ENCODE data around the gene CADM3.
A peak's percentile ranks its signal among the peaks of the same experiment; 100 is the strongest.

The CADM3 gene

GRCh38 chr1:159212596-159212995, 41.2 kb downstream of the CADM3 start:
- TF ChIP-seq CTCF (IDR thresholded peaks at IDR 0.05) = no peak
- Histone ChIP-seq H3K36me3 (no peaks in the 10 kb centered on the region), H3K27me3 (peaks cover 0 to 53% of the 10 kb centered on the region in 2 donors), H3K4me1 (no peaks in the 10 kb centered on the region), H3K4me3 (no peak overlapping the region), H3K27ac (no peak overlapping the region), H3K9me3 (no peaks in the 10 kb centered on the region)
- intact Hi-C loops (cut with DNase I; ENCODE audit: low total_unique reads) = loop anchor here (5.0 kb wide), 1 partner anchor 1250 kb away; no protein-coding TSS in a partner anchor
- DNase-seq = no peak

GRCh38 chr1:159214149-159214760, 42.8 kb downstream of the CADM3 start:
- Histone ChIP-seq H3K4me3 (no peak overlapping the region), H3K4me1 (peaks cover 0 to 3% (median 0%) of the 10 kb centered on the region in 4 donors), H3K27me3 (peaks cover 0 to 50% of the 10 kb centered on the region in 2 donors), H3K9me3 (no peaks in the 10 kb centered on the region), H3K36me3 (no peaks in the 10 kb centered on the region), H3K27ac (no peak overlapping the region)
- peak; percentile 72 to 84 for TF ChIP-seq CTCF (IDR thresholded peaks at IDR 0.05)
- DNase-seq = no peak
- intact Hi-C loops (cut with DNase I; ENCODE audit: low total_unique reads) = loop anchor here (5.0 kb wide), 1 partner anchor 1252 kb away; no protein-coding TSS in a partner anchor

- intact Hi-C loops (cut with DNase I; ENCODE audit: low total_unique reads) = no loop called here
- H3K27ac ChIP-seq = no peak overlapping the region
- no peaks in the 10 kb centered on the region for H3K36me3 ChIP-seq
- H3K27me3 ChIP-seq = peaks cover 0 to 28% of the 10 kb centered on the region in 2 donors
- peaks cover 0 to 3% (median 0%) of the 10 kb centered on the region in 4 donors for H3K4me1 ChIP-seq
- no peaks in the 10 kb centered on the region for H3K9me3 ChIP-seq
- H3K4me3 ChIP-seq = no peak overlapping the region
- DNase-seq = no peak
- TF ChIP-seq CTCF (IDR thresholded peaks at IDR 0.05) = no peak
These were observed 47.5 kb downstream of the CADM3 start for GRCh38 chr1:159218649-159219636.

GRCh38 chr1:159222075-159222865, 50.9 kb downstream of the CADM3 start:
- peaks cover 0 to 3% (median 0%) of the 10 kb centered on the region in 4 donors for H3K4me1 ChIP-seq
- DNase-seq = no peak
- H3K4me3 ChIP-seq = no peak overlapping the region
- H3K36me3 ChIP-seq = no peaks in the 10 kb centered on the region
- no peaks in the 10 kb centered on the region for H3K9me3 ChIP-seq
- no peak overlapping the region for H3K27ac ChIP-seq
- TF ChIP-seq CTCF (IDR thresholded peaks at IDR 0.05) = no peak
- H3K27me3 ChIP-seq = peaks cover 0 to 22% of the 10 kb centered on the region in 2 donors
- intact Hi-C loops (cut with DNase I; ENCODE audit: low total_unique reads) = no loop called here

- intact Hi-C loops (cut with DNase I; ENCODE audit: low total_unique reads) = no loop called here
- DNase-seq = no peak
- H3K27ac ChIP-seq = no peak overlapping the region
- H3K27me3 ChIP-seq = peaks cover 0 to 22% of the 10 kb centered on the region in 2 donors
- no peak for TF ChIP-seq CTCF (IDR thresholded peaks at IDR 0.05)
- H3K4me3 ChIP-seq = no peak overlapping the region
- no peaks in the 10 kb centered on the region for H3K36me3 ChIP-seq
- no peaks in the 10 kb centered on the region for H3K9me3 ChIP-seq
- H3K4me1 ChIP-seq = peaks cover 0 to 3% (median 0%) of the 10 kb centered on the region in 4 donors
These were observed 51.6 kb downstream of the CADM3 start for GRCh38 chr1:159223004-159223403.
